ENCODE data around the gene APELA.
"Not testable (repeated sequence)": the region's sequence is repeated elsewhere in the genome, so short reads cannot be mapped to it uniquely, and the experiment has no call there.

The APELA gene, protein sequence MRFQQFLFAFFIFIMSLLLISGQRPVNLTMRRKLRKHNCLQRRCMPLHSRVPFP

DNA sequence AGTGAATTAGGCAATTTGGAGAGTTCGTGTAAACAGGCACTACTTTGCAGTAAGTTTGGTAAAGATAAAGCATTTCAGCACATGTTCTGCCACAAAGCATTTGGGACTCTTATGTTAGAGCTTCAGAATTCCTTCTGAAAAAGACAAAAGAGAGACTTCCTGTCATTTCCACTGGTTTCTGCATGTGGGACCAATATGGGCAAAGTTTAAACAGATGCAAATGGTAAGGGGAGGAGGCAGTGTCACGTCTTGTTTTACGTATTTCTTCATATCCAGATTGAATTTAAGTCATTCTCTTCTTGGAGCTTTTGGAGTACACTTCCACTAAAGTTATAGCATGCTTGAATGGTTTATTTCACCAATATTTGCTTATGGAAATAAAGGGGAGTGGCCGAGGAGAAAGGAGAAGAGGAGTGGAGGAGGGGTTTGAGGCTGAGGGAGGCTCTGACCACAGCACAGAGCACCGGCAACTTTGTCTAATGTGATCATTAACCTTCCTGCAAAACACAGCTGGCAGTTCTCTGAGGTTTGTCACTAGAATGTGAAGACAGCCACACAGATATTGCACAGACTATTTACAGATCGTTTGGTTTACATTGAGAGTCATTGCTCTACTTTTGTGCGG is at the start of gene APELA:
APELA (plus strand) TSS at position 479 of the 625 bp plus-strand sequence. CDS start 154 bp downstream, outside the sequence.
- DNase-seq, result no peak

DNA sequence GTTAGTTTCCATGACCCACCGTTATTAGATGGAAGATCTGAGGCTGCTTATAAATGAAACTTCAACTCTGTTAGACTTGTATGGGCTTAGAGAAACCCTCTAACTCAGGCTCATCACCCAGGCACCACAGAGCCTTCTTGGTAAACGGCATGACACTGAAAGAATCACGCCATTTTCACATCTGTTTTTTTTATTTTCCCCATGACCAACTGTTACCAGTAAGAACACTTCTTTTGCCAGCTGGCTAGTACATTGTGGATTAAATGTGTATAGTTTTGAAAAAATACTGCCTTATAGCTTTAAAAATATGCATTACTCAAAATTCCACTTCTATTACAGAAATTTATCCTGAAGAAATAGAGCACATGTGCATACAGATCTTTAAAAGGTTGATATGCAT is 48.0 kb upstream of the APELA start:
- no peak for DNase-seq

DNA sequence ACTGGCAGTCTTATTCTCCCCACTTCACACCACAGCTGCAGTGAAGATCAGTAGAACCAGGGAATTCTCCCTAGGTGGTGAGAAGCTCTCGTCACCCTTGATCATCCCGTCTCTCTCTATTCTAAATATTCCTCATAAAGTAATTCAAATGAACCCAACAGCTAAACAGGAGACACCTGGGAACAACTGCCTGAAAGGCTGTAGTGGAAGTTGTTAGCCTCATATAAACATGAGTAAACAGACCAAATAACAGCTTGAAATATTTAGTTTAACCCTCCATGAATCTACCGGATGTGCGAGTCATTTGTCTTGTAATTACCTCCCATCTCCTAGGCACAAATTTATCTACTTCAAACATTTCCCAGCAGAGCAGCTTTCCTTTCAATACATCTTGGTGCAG is 30.4 kb upstream of the APELA start:
- no peak for DNase-seq

DNA sequence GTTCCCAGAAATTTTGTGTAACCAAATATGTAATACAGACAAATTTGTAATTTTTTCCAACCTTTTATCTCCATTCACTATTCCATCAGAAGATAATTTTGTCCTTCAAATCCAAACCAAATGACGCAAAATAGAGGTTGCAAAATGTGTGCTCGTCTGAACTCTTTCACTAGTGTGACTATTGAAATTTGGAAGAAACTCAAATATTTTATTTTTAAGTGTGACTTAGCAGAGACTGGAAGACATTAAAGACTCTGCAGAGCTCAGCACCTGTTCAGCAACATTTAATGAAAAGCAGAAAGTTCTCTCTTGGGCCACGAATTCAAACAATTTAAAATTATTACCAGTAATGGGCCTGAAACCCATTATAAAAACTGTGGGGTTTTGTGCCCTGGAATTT is 30.0 kb upstream of the APELA start:
- no peak for DNase-seq

DNA sequence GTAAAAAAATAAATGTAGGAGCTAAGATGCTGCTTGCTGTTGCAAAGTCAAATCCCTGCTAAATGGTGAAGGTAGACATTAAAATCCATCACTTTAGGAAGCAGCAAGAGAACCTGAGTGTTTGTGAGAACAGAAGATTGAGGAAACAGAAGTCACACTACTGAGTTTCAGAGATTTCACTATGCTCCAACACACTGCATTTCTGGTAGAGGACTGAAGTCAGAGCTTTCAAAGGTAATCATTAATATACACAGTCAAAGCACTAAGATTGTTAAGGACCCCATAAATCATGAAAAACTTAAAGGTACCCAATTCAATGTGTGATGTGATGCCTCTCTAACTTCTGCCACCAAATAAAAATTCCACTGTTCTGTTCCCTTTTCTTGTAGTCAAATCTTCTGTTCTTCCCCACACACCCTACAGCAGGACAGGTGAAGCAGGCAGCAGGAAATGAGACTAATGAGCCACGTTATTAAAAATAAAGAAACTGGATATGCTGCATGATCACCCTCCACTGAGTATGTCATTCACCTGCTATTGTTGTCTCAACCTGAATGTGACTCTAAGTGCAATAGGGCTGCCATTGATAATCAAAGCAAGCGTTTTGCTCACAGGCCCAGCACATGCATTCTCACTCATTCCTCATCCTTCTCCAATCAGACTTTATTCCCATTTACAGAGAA is 28.9 kb upstream of the APELA start:
- no peak for DNase-seq

DNA sequence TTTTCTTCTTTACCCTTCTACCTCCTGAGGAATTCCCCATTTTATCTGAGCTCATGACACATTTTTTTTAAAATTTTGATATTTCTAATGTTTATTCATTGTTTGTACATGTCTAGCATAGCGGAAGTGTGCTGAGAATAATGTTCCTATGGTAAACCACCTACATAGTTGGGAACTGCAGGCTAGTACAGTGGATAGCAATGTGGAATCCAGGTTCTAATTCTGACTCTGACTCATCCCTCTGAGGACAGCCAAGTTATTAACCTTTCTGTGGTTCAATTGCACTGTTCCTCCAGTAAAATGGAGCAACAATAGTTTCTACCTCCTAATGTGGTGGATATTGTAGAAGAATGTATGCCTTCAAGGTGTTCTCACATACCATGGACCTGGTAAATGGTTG is 20.6 kb upstream of the APELA start:
- DNase-seq, result no peak

DNA sequence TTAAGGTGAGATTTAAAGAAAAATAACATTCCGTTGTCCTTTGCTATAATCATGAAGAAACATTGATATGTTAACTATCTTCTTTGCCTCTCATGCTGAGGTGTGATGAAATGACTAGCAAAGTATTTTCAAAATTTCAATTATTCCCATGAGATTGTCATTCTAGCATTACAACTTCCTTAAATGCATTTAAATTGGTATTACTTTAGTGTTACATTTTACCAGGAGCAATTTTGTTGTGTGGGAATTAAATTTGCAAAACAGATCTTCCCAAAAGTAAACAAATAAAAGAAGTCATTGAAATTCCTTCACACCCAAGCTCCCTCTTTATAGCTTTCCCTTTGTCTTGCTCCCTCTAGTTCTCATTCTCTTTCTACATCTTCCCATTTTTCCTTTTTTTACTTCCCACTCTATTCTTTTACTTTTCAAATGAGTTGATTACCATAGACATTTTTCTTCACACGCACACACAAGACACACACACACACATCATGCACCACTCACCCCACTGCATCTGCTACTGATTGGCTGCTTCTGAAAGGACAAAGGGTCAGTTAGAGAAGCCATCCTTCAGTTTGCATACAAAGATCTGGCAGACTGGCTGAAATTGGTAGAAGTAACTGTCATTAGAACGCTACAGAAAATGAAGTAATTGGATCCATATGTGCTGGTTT is 10.0 kb upstream of the APELA start:
- DNase-seq, result no peak

DNA sequence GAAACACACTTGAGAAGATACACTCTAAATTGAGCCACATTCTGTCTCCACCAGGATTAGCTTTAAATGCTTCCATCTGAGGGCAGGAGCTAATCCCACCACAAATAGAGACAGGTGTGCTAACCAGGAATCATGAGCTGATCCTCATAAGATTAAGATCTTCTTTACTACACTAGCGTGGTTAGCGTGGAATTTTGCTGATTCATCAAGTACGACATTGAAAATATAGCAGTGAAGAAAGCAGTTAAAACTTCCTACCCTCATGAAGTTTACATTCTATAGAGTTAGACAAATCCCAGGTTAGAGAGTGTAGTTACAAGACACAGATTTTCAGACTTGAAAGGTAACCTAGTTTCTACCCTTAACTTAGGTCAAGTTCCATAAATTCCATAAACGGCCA is 5.3 kb upstream of the APELA start:
- no peak for DNase-seq

DNA sequence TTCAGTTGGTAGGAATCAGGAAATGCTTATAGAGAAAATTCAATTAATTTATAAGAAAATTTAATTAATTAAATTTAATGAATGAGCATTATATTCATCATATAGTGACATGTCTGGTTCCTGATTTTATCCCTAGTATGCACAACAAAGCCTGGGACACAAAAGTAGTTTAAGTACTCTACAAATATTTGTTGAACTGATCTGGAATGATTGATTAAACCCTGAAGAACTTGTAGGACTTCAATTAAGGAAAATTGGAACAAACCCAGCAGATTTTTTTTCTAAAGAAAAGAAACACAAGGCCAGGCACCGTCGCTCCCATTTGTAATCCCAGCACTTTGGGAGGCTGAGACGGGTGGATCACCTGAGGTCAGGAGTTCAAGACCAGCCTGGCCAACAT is 4.5 kb upstream of the APELA start:
- DNase-seq, result no peak

DNA sequence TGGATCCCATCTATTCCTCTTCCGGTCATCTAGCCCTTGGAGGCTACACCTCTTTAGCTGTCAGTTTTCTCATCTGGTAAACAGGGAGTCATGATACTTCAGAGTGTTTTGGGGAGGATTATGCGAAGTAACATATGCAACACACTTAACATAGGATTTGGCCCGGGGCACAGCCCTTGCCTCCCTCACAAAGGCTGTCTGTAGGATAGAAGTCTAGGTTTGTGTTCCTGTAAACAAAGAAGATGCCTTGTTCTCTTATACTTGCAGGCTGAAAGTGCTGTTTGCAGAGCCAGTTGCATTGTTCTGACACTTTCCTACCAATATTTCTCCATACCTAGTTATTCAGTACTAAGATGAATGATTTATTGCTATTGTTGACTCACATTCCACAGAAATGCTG is 2.2 kb upstream of the APELA start:
- no peak for DNase-seq

DNA sequence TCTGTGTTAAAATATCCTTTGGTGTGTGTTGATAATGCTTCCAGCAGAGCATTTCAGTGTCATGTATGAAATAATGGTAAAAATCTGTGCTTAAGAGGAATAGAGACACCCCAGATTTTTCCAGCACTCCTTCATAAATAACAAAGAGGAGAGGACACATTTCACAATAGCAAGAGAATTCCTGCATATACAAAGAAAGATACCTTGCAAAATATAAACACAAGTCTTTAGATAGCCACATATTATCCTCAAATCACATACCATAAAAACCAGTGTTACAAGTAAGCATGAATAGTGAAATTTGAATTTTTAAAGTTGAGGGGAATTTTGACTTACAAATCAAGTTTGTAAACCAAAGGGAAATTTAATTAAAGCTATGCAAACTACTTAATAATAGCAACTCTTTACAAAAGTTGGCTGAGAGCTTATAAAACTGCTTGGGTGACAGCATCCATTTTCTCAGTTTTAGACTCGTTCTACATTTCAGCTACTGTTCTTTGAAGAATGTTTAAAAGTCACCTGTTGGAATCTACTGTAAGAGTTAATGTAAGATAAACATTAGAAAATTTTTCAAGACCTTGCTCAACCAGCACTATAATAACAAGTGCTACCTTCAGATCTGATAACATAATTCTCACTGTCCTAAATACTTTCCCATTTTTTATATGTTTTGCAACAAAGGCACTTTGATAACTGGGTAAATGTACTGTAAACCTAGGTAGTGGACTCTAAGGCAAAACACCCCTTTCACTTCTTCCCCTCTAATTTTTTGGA is 3.7 kb downstream of the APELA start:
- DNase-seq, result no peak

DNA sequence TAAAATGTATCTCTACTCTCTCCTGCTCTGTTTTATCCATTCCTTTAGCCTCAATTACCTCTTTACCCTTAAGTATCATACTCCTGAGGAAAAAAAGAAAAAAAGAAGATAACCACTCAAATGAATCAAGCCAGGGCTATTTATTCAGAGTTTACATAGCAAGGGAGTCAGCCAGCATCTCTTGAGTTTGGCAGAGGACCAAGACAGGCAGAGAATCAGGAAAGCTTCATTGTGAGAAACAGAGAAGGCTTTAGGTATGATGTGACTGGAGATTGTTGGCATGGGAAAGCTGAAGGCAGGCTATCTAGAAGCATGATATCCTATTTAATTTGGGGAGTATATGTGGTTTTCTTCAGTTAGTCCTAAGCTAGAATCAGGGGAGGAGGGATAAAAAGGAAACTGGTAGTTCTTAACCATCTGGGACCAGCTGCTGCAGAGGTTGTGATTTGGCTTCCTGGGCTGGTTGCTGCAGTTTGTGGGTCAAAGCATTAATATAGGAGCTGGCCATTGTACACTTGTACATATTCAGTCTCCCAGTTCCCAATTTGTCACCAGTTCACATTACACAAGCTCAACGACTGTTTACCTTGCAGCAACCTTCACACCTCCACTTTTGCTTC is 11.2 kb downstream of the APELA start:
- DNase-seq, result no peak

DNA sequence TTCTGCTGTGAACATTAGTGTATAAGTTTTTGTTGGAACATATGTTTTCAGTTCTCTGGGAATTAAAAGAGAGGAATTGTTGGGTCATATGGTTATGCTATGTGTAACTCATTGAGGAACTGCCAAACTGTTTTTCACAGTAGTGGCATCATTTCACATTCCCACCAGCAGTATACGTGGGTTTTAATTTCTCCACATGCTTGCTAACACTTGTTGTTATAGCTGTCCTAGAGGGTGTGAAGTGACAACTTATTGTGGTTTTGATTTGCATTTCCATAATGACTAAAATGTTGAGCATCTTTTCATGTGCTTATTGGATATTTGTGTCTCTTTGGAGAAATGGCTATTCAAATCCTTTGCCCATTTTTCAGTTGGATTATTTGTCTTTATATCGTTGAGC is 13.7 kb downstream of the APELA start:
- no peak for DNase-seq

DNA sequence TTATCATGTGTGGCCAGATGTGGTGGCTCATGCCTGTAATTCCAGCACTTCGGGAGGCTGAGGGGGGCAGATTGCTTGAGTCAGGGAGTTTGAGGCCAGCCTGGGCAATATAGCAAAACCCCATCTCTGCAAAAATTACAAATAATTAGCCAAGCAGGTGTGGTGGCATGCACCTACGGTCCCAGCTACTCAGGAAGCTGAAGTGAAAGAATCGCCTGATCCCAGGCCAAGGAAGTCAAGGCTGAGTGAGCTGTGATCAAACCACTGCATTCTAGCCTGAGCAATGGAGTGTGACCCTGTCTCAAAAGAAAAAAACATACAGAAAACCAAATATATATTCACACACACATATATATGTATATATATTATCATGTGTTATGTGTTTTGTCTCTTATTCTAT is 15.0 kb downstream of the APELA start:
- DNase-seq, result no peak

DNA sequence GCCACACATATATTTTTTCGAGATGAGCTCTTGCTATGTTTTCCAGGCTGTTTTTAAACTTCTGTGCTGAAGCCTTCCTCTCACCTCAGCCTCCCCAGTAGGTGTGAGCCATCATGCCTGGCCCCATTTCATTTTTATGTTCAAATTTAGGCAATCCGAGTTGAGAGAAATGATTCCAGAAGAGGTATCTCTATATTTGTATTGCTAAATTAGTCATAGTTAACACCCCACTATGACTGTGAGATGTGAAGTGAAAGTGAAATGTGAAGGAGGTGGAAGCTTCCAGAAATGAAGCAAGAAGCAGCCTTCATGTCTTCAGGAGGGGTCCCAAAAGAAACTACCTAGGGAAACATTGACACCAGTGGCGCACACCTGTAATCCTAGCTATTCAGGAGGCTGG is 17.7 kb downstream of the APELA start:
- no peak for DNase-seq

DNA sequence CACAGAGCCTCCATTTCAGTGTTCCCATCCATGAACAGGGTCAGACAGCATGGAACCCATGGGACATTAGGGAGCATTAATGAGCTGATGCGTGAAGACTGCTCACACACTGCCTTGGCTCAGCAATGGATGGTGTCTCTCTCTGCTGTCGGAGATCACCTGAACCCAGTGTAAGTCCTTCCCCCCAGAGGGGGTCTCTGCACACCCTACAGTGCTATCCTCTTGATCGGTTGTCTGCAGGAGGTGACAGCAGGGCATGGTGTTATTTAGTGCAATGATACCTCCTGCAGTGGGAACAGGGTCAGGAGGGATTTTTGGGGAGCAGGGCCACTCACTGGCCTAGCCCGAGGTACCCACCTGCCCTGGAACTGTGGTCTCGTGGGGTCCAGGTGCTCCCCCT is 25.6 kb downstream of the APELA start:
- no peak for DNase-seq

DNA sequence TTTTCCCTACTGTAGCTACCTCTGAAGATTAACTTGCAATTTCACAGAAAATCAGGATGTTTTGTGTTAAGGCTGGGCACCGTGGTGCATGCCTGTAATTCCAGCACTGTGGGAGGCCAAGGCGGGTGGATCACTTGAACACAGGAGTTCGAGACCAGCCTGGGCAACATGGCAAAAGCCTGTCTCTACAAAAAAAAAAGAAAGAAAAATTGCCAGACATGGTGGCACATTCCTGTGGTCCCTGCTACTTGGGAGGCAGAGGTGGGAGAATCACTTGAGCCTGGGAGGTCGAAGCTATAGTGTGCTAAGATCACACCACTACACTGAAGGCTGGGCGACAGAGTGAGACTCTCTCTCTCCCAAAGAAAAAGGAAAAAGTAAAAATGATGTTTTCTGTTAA is 27.4 kb downstream of the APELA start:
- DNase-seq, result no peak

DNA sequence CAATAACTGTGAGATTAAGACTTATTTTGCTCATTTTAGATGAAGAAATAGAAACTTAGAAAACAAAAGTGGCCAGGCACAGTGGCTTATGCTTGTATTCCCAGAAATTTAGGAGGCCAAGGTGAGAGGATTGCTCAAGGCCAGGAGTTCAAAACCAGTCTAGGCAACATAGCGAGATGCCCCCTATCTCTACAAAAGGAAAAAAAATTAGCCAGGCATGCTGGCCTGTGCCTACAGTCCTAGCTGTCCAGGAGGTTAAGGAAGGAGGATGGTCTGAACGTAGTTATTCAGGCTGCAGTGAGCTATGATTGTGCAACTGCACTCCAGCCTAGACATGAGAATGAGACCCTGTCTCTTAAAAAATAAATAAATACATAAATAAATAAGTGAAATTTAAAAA is 28.0 kb downstream of the APELA start:
- DNase-seq, result no peak

DNA sequence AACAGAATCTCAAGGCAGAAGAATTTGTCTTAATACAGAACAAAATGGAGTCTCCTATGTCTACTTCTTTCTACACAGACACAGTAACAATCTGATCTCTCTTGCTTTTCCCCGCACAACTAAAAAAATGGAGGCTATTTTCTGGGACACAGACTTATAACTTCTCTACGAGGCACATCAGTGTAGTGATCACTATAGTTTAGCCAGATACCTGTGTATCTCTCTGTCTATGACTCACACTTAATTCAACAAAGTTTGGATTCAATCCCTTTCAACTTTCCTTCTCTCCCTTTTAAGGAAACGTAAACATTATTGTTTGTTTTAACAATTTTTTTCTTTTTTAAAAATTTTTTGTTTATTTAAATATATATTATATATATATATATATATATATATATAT is 29.4 kb downstream of the APELA start:
- no peak for DNase-seq

DNA sequence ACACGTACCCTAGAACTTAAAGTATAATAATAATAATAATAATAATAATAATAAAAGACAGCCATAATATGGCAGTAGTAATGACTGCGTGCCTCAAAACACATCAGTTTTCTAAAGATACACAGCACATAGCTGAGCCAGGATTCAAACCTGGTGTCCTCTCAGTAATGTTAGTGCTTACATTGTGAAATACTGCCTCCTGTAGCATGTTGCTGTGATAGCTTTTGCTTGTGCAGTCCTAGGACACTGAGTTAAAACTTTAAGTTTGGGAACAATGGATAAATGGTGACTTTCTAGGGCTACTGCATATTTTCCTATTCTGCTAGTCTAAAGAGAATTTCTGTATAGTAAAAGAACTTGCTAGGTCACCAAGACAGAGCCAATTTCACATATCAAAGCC is 36.5 kb downstream of the APELA start:
- DNase-seq, result not testable (repeated sequence)

DNA sequence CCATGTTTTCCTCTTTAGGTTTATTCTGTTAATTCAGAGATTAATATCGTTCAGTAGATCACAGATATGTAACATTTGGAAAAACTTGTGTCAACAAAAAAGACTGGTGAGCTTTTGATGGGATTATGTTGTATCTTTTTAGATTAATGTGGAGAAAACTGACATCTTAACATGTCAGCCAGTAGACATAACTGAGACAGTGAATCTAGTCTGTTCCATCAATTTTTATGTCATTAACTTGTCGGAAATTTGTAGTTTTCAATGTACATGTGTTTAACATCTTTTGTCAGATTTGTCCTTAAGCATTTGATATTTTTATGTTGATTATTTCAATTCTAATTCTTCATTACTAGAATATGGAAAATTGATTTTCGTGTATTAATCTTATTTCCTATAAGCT is 42.0 kb downstream of the APELA start:
- no peak for DNase-seq

DNA sequence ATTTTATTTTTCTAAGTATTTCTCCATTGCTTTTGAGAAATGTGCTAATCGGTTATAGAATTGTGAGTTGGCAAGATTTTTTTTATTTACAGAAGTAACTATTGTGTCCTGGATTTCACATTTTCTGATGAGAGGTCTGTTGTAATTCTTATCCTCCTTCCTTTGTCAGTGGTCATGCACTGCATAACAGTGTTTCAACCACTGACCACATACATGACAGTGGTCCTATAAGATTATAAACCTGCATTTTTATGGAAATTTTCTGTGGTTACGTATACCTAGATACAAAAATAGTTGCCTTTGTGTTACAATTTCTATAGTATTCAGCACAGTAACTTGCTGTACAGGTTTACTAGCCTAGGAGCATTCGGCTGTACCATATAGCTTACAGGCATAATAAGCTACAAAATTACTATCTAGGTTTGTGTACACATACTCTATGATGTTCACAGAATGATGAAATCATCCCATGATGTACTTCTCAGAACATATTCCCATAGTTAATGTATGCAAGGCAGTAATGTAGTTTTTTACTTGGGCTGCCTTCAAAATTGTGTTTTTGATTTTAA is 47.8 kb downstream of the APELA start:
- no peak for DNase-seq

DNA sequence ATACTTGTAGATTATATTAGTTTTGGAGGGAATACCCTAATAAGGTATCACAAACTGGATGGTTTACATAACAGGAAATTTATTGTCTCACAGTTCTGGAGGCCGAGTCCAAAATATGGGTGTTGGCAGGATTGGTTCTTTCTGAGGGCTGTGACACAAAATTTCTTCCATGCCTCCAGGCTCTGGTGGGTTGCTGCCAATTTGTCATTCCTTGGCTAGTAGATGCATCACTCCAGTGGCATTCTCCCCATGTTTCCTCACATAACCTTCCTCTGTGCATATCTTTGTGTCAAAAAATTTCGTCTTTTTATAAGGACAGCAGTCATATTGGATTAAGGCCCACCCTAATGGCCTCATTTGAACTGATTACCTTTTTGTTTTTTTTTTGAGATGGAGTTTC is 49.3 kb downstream of the APELA start:
- DNase-seq, result no peak

Measured in GDM1 (cell line).